CD8-positive, alpha-beta memory T cell (primary cell): ENCODE results near the gene KCNT1. TPM values are rescaled to one million over a fixed set of nuclear protein-coding genes. Genes with fewer than 3 reads are reported as not detected.

ENCODE experiments used
- CTCF ChIA-PET: fragments of 350-600 bp; sonication (Branson Sonifier 250); formaldehyde crosslinking; loops from one replicate; lab custom pipeline; 2021; ENCODE audit warnings: antibody characterized with exemption; lab: Charles Lee
- POLR2A ChIA-PET: fragments of 350-600 bp; sonication (Branson Sonifier 250); formaldehyde crosslinking; loops from one replicate; lab custom pipeline; 2021; ENCODE audit warnings: antibody characterized with exemption; lab: Charles Lee
- DNase-seq, 5 donors: peaks; one replicate each; pipeline versions ENCODE4 v3.0.0 to v3.0.0-alpha.2; 2020 to 2022; ENCODE audit warnings: mixed read lengths in 1 of 5
- H3K27ac ChIP-seq: one replicate; pipeline ENCODE4 v1.7.0; 2013; ENCODE audit warnings: low read depth, mild to moderate bottlenecking, low read length, moderate library complexity
- H3K27me3 ChIP-seq: 2 replicates; pipeline ENCODE4 v1.7.0; 2013; ENCODE audit warnings: low read length, mild to moderate bottlenecking; ENCODE audit not compliant: insufficient read depth, poor library complexity, severe bottlenecking
- H3K36me3 ChIP-seq: 2 replicates; pipeline ENCODE4 v1.7.0; 2013; ENCODE audit warnings: mild to moderate bottlenecking, low read length, moderate library complexity; ENCODE audit not compliant: insufficient read depth
- H3K4me1 ChIP-seq: 2 replicates; pipeline ENCODE4 v1.7.0; 2013; ENCODE audit warnings: mild to moderate bottlenecking, low read length, moderate library complexity; ENCODE audit not compliant: insufficient read depth
- H3K4me3 ChIP-seq: 2 replicates; pipeline ENCODE4 v1.7.0; 2013; ENCODE audit warnings: mild to moderate bottlenecking, low read length
- H3K9me3 ChIP-seq: 2 replicates; pipeline ENCODE4 v1.7.0; 2013; ENCODE audit warnings: mild to moderate bottlenecking, low read length
- H3K27ac Mint-ChIP-seq, 8 donors: one replicate each; pipeline ENCODE4 v1.8.0; 2020 to 2021; ENCODE audit warnings: mixed read lengths in 8 of 8, mild to moderate bottlenecking in 6 of 8, inconsistent platforms in 3 of 8, moderate library complexity in 3 of 8
- H3K27me3 Mint-ChIP-seq, 2 donors: one replicate each; pipeline ENCODE4 v1.8.0; 2020 to 2021; ENCODE audit warnings: mixed read lengths in 2 of 2, mild to moderate bottlenecking in 1 of 2, moderate library complexity in 1 of 2
- H3K36me3 Mint-ChIP-seq, 3 donors: one replicate each; pipeline ENCODE4 v1.8.0; 2020 to 2021; ENCODE audit warnings: mixed read lengths in 3 of 3, inconsistent platforms in 1 of 3, mild to moderate bottlenecking in 1 of 3
- H3K4me1 Mint-ChIP-seq, 3 donors: one replicate each; pipeline ENCODE4 v1.8.0; 2020 to 2021; ENCODE audit warnings: mixed read lengths in 3 of 3, inconsistent platforms in 1 of 3, mild to moderate bottlenecking in 1 of 3
- H3K4me3 Mint-ChIP-seq, 7 donors: one replicate each; pipeline ENCODE4 v1.8.0; 2020 to 2021; ENCODE audit warnings: mixed read lengths in 7 of 7, mild to moderate bottlenecking in 6 of 7, moderate library complexity in 4 of 7, inconsistent platforms in 2 of 7
- H3K9me3 Mint-ChIP-seq, 5 donors: one replicate each; pipeline ENCODE4 v1.8.0; 2020 to 2022; ENCODE audit warnings: mixed read lengths in 5 of 5, mild to moderate bottlenecking in 3 of 5, moderate library complexity in 2 of 5, inconsistent platforms in 1 of 5
- polyA plus RNA-seq: library from polyadenylated mRNA; unstranded; fragments of 300-500 nt; fragmentation: Illumina TruSeq; gene quantifications from one replicate; pipeline ENCODE4 v1.2.3, GENCODE V29; 2021
- total RNA-seq, 2 experiments: library from RNA; stranded (reverse); gene quantifications; one replicate each; pipeline ENCODE4 v1.2.3, GENCODE V29; 2021

The KCNT1 gene
- total and polyA plus RNA-seq, 3 experiments from 2014 or later, result 0.16 TPM; not detected in 2

DNA sequence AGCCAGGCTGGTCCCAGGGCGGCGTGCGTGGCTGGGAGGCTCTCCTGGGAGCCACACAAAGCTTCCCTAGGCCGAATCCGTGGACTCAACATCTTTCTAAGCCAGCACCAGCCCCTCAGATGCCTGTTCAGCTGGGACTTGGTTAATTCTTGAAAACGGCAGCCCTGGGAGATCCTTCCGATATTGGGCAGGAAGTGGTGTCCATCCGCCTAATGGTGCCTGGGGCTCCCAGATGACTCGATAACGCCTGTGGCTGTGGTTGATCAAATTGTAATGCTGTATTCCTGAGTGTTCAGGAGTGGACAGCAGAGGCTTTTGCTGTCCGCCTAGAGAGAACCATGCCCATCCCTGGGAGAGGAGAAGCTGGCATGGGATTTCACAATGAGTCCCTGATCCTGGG, 14.1 kb downstream of the KCNT1 start:
- ChIA-PET POLR2A (no interaction called here), CTCF (no interaction called here)
- no peaks in the 10 kb centered on the region for H3K36me3 ChIP-seq
- Mint-ChIP-seq H3K9me3 (no peaks in the 10 kb centered on the region), H3K36me3 (no peaks in the 10 kb centered on the region), H3K27me3 (peaks cover 21 to 47% of the 10 kb centered on the region in 2 donors), H3K4me1 (peaks cover 0 to 8% (median 0%) of the 10 kb centered on the region in 3 donors), H3K27ac (no peak overlapping the region), H3K4me3 (no peak overlapping the region)
- H3K4me1 ChIP-seq, result no peaks in the 10 kb centered on the region
- H3K9me3 ChIP-seq, result no peaks in the 10 kb centered on the region
- DNase-seq, result no peak
- peaks cover 5% of the 10 kb centered on the region for H3K27me3 ChIP-seq
- H3K27ac ChIP-seq, result no peak overlapping the region
- H3K4me3 ChIP-seq, result no peak overlapping the region

DNA sequence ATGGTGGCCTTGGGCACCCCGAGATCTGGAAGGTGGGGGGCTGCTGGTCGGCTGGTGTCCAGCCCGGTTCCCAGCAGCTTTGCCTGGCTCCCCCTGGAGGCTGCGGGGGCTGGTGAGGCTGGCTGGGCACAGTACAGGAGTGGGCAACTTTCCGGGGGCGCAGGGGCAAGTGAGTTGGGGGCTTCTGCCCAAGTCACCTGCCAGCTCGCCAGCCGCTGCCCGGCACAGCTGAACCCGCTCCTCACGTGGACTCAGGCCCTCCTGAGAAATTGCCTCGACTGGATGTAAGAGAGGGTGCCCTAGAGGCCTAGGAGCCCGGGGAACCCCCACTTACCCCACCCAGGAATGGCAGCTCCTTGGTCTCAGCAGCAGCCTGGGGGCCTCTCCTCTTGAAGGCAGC, 15.4 kb downstream of the KCNT1 start:
- H3K4me3 Mint-ChIP-seq, result no peak overlapping the region
- H3K36me3 ChIP-seq, result no peaks in the 10 kb centered on the region
- no peaks in the 10 kb centered on the region for H3K4me1 ChIP-seq
- peaks cover 19 to 47% of the 10 kb centered on the region in 2 donors for H3K27me3 Mint-ChIP-seq
- POLR2A ChIA-PET, result no interaction called here
- H3K27me3 ChIP-seq, result peaks cover 5% of the 10 kb centered on the region
- no peaks in the 10 kb centered on the region for H3K36me3 Mint-ChIP-seq
- no peaks in the 10 kb centered on the region for H3K9me3 Mint-ChIP-seq
- no peak overlapping the region for H3K27ac Mint-ChIP-seq
- CTCF ChIA-PET, result no interaction called here
- no peak for DNase-seq
- peaks cover 0 to 8% (median 0%) of the 10 kb centered on the region in 3 donors for H3K4me1 Mint-ChIP-seq
- no peaks in the 10 kb centered on the region for H3K9me3 ChIP-seq
- no peak overlapping the region for H3K4me3 ChIP-seq
- no peak overlapping the region for H3K27ac ChIP-seq

DNA sequence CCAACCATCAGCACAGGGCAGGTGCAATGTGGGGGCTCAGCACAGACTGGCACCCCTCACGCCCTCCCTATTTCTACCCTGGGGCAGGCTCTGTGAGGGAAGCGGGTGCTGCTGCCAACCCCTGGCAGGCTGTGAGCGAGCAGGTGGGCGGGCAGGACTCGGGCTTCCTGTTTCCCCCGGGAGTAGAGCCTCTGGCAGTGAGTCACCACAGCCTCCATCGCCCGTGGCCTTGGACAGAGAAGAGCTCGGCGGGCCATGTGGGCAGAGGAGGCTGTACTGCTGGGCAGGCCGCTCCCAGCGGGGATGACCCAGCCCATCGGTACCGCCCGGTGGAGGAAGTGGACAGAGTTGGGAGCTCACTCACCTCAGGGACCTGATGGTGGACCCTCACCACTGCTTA, 16.6 kb downstream of the KCNT1 start:
- POLR2A ChIA-PET, result no interaction called here
- H3K4me3 Mint-ChIP-seq, result no peak overlapping the region
- CTCF ChIA-PET, result no interaction called here
- no peaks in the 10 kb centered on the region for H3K36me3 ChIP-seq
- H3K4me3 ChIP-seq, result no peak overlapping the region
- no peak overlapping the region for H3K27ac Mint-ChIP-seq
- H3K9me3 ChIP-seq, result no peaks in the 10 kb centered on the region
- DNase-seq, result no peak
- no peak overlapping the region for H3K27ac ChIP-seq
- no peaks in the 10 kb centered on the region for H3K9me3 Mint-ChIP-seq
- H3K27me3 Mint-ChIP-seq, result peaks cover 19 to 35% of the 10 kb centered on the region in 2 donors
- no peaks in the 10 kb centered on the region for H3K36me3 Mint-ChIP-seq
- peaks cover 5% of the 10 kb centered on the region for H3K27me3 ChIP-seq
- H3K4me1 ChIP-seq, result no peaks in the 10 kb centered on the region
- H3K4me1 Mint-ChIP-seq, result peaks cover 0 to 8% (median 0%) of the 10 kb centered on the region in 3 donors

DNA sequence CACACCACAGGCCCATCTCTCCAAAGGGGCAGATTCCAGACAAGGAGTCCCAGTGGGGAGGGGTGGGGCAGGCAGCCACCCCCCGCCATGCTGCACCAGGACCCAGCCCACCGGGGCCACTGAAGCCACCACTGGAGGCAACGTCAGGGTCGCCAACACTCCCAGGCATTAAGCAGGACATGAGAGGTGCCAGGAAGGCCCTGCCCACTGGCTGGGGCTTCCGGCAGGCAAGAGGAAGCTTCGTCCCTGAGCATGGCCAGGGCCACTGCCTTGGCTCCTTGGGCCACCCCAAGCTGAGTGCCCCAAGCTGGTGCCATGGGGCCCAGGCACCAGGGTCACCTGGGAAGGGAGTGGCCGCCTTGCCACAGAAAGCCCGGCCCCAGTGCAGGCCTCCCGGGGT, 17.5 kb downstream of the KCNT1 start:
- CTCF ChIA-PET, result no interaction called here
- Histone ChIP-seq H3K36me3 (no peaks in the 10 kb centered on the region), H3K27ac (no peak overlapping the region), H3K9me3 (no peaks in the 10 kb centered on the region), H3K4me3 (no peak overlapping the region), H3K4me1 (no peaks in the 10 kb centered on the region), H3K27me3 (peaks cover 5% of the 10 kb centered on the region)
- POLR2A ChIA-PET, result no interaction called here
- DNase-seq, result no peak
- peaks cover 0 to 8% (median 0%) of the 10 kb centered on the region in 3 donors for H3K4me1 Mint-ChIP-seq
- no peaks in the 10 kb centered on the region for H3K9me3 Mint-ChIP-seq
- no peak overlapping the region for H3K4me3 Mint-ChIP-seq
- peaks cover 19 to 35% of the 10 kb centered on the region in 2 donors for H3K27me3 Mint-ChIP-seq
- H3K36me3 Mint-ChIP-seq, result no peaks in the 10 kb centered on the region
- H3K27ac Mint-ChIP-seq, result no peak overlapping the region

DNA sequence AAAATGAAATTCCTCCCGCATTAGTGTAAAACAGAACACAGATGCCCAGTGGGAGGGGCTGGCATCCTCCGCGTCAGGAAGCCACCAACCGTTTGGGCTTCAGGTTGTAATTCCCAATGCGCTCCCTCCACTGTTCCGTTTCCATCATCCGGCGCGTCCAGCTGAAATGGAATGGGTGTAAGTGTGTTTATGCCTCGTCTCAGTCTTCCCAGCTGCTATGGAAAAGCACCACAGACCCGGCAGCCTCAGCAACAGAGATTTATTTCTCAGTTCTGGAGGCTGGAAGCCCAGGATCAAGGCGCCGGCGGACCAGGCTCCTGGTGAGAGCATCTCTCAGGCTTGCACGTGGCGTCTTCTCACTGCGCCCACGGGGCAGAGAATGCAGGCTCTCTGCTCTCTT, 20.4 kb downstream of the KCNT1 start:
- Histone ChIP-seq H3K4me1 (no peaks in the 10 kb centered on the region), H3K4me3 (no peak overlapping the region), H3K27me3 (no peaks in the 10 kb centered on the region), H3K9me3 (no peaks in the 10 kb centered on the region), H3K27ac (no peak overlapping the region), H3K36me3 (no peaks in the 10 kb centered on the region)
- ChIA-PET CTCF (no interaction called here), POLR2A (no interaction called here)
- H3K27me3 Mint-ChIP-seq, result peaks cover 10 to 17% of the 10 kb centered on the region in 2 donors
- no peaks in the 10 kb centered on the region for H3K36me3 Mint-ChIP-seq
- no peak for DNase-seq
- H3K4me3 Mint-ChIP-seq, result no peak overlapping the region
- no peaks in the 10 kb centered on the region for H3K4me1 Mint-ChIP-seq
- H3K9me3 Mint-ChIP-seq, result no peaks in the 10 kb centered on the region
- H3K27ac Mint-ChIP-seq, result no peak overlapping the region

DNA sequence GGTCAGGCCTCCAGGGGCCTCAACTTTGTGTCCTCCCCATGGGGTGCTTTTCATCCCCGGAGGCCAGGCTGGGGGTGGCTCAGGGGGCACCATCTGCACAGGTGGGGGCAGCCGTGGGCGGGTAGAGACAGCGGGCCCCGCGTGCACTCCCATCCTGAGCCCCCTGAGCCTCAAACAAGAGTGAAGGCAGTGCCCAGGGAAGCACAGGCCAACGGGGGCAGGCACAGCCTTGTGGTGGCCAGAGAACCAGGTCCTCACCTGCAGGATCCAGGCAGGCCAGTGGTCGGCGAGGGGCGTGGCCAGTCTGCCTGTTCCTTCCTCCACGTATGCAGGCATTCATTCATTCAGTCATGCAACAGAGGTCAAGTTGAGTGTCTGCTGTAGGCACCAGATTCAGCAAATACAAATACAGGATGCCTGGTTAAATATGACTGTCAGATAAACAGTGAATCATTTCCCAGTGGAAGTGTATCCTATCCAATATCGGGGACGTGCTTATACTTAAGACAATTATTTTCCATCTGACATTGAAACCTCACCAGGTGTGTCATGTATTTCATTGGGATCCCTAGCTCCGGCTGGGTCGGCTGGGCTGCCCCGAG, 22.3 kb downstream of the KCNT1 start:
- ChIA-PET CTCF (no interaction called here), POLR2A (no interaction called here)
- Histone ChIP-seq H3K27ac (no peak overlapping the region), H3K36me3 (no peaks in the 10 kb centered on the region), H3K9me3 (no peaks in the 10 kb centered on the region), H3K4me1 (no peaks in the 10 kb centered on the region), H3K27me3 (no peaks in the 10 kb centered on the region), H3K4me3 (no peak overlapping the region)
- no peaks in the 10 kb centered on the region for H3K36me3 Mint-ChIP-seq
- H3K27me3 Mint-ChIP-seq, result peaks cover 13 to 18% of the 10 kb centered on the region in 2 donors
- H3K9me3 Mint-ChIP-seq, result peaks cover 0 to 3% (median 0%) of the 10 kb centered on the region in 5 donors
- no peak for DNase-seq
- no peaks in the 10 kb centered on the region for H3K4me1 Mint-ChIP-seq
- no peak overlapping the region for H3K4me3 Mint-ChIP-seq
- no peak overlapping the region for H3K27ac Mint-ChIP-seq

DNA sequence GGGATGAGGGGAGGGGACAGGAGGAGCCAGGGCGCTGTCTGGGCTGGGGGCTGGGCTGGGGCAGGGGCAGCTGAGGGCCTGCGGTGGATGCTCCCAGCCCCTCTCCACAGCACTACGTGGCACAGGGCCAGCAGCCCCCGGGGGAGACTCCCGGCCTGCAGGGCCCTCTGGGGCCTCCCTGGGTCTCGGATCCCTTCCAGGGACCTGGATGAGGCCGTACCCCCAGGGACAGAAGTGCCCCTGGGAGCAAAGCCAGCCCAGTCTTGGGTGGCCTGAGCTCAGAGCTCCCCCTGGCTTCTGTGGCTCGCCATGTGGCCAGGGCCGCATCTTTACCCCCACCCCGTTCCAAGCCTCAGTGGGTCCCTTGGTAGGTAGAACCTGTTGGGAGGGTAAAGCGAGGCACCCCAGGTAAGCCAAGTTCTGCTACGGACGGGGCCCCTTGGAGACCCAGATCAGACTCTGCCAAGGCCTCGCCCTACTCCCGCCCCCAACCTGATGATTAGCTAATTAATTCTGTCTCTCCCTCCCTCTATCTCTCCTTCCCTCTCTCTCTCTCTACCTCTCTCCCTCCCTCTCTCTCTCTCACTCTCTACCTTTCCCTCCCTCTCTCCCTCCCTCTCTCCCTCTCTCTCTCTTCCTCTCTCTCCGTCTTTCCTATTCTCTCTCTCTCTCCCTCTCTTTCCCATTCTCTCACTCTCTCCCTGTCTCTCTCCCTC, 24.3 kb downstream of the KCNT1 start:
- no peak for DNase-seq
- no peak overlapping the region for H3K4me3 ChIP-seq
- no peaks in the 10 kb centered on the region for H3K27me3 ChIP-seq
- H3K27ac ChIP-seq, result no peak overlapping the region
- H3K36me3 Mint-ChIP-seq, result peaks cover 0 to 3% (median 0%) of the 10 kb centered on the region in 3 donors
- no peaks in the 10 kb centered on the region for H3K36me3 ChIP-seq
- no peaks in the 10 kb centered on the region for H3K4me1 ChIP-seq
- H3K9me3 Mint-ChIP-seq, result peaks cover 0 to 5% (median 3%) of the 10 kb centered on the region in 5 donors
- no peak overlapping the region for H3K4me3 Mint-ChIP-seq
- ChIA-PET POLR2A (no interaction called here), CTCF (no interaction called here)
- H3K9me3 ChIP-seq, result no peaks in the 10 kb centered on the region
- H3K27me3 Mint-ChIP-seq, result peaks cover 14 to 18% of the 10 kb centered on the region in 2 donors
- H3K27ac Mint-ChIP-seq, result no peak overlapping the region
- H3K4me1 Mint-ChIP-seq, result no peaks in the 10 kb centered on the region

DNA sequence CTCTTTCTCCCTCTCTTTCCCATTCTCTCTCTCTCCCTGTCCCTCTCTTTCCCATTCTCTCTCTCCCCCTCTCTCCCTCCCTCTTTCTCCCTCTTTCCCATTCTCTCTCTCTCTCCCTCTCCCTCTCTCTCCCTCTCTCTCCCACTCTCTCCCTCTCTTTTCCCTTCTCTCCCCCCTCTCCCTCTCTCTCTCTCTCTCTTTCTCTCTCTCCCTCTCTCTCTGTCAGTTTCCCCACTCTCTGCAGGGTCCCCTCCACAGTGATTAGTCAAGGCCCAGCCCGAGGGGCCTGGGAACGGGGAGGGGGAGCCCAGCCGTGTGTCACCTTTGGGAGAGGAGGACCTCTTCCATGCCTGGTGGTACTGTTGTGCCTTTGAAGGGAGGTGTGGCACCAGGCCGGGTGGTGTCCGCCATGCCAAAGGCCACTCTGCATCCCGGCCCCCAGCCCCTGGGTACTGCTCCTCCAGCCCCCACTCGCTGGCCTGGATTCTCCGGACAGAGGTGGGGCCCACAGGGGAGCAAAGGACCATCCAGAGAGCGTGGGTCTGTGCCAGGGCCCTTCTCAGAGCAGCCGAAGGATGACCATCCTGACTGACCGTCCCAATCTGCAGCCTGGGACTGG, 25.4 kb downstream of the KCNT1 start:
- DNase-seq, result no peak
- H3K27me3 ChIP-seq, result no peaks in the 10 kb centered on the region

More for the DNA sequence above, 25.4 kb downstream of the KCNT1 start:
- Histone ChIP-seq H3K4me3 (no peak overlapping the region), H3K4me1 (no peaks in the 10 kb centered on the region), H3K27ac (no peak overlapping the region), H3K9me3 (no peaks in the 10 kb centered on the region), H3K36me3 (no peaks in the 10 kb centered on the region)
- H3K4me3 Mint-ChIP-seq, result no peak overlapping the region
- H3K36me3 Mint-ChIP-seq, result peaks cover 0 to 3% (median 0%) of the 10 kb centered on the region in 3 donors
- ChIA-PET CTCF (no interaction called here), POLR2A (no interaction called here)
- H3K27me3 Mint-ChIP-seq, result peaks cover 13 to 18% of the 10 kb centered on the region in 2 donors
- no peak overlapping the region for H3K27ac Mint-ChIP-seq
- no peaks in the 10 kb centered on the region for H3K4me1 Mint-ChIP-seq
- peaks cover 0 to 11% (median 8%) of the 10 kb centered on the region in 5 donors for H3K9me3 Mint-ChIP-seq
